Transverse colon (tissue), 3 donors: Measurements from ENCODE around the gene PPP1R10.

ENCODE experiments used
- CTCF ChIP-seq, 5 experiments: fragments of 200-600 bp in 3 of 5; fragments of 450-650 bp in 2 of 5; sonication (generic) in 3 of 5; IDR thresholded peaks; 1 replicate in 2 of 5; 2 replicates in 3 of 5; pipeline ENCODE4 v1.5.1; 2016 to 2017; ENCODE audit warnings: antibody characterized with exemption in 5 of 5, inconsistent platforms in 3 of 5, mild to moderate bottlenecking in 2 of 5, moderate library complexity in 1 of 5
- POLR2A ChIP-seq: fragments of 450-650 bp; IDR thresholded peaks from one replicate; pipeline ENCODE4 v1.6.1; 2016; ENCODE audit warnings: antibody characterized with exemption, mild to moderate bottlenecking, moderate library complexity

GRCh38 chr6:30611150-30611855 lies 5.7 kb downstream of the PPP1R10 start:
- no peak for TF ChIP-seq POLR2A
- TF ChIP-seq CTCF (IDR thresholded peaks at IDR 0.05): no peak
